SK-N-SH (cell line): ENCODE measurements around the gene CDH24. TPM values are rescaled to one million over a fixed set of nuclear protein-coding genes. Genes with fewer than 3 reads are reported as not detected.

Experiments used
- CTCF ChIA-PET: fragments of 300-600, 350-600 bp; formaldehyde crosslinking; extraction: SDS; loops from one replicate; lab custom pipeline; 2021; lab: Yijun Ruan, JAX
- POLR2A ChIA-PET: fragments of 350-600 bp; sonication (Branson Sonifier 250); formaldehyde crosslinking; extraction: SDS; loops from one replicate; lab custom pipeline; 2020; ENCODE audit warnings: antibody characterized with exemption, inconsistent platforms; lab: Yijun Ruan, JAX
- DNase-seq: peaks from one replicate; pipeline ENCODE4 v3.0.0; 2012
- H2AFZ ChIP-seq: fragments of 200-600 bp; sonication (generic); 2 replicates; pipeline ENCODE4 v1.8.1; 2016; ENCODE audit warnings: antibody characterized with exemption, mild to moderate bottlenecking, low read depth
- H3F3A ChIP-seq: fragments of 200-600 bp; sonication (generic); replicated peaks from 2 replicates; pipeline ENCODE3; 2016; ENCODE audit warnings: antibody characterized with exemption, mild to moderate bottlenecking; ENCODE audit not compliant: insufficient read depth
- H3K27ac ChIP-seq, 2 experiments: fragments of 200-500 bp in 1 of 2; fragments of 200-600 bp in 1 of 2; sonication (Bioruptor generic) in 1 of 2; sonication (generic), shearing (Covaris generic) in 1 of 2; 2 replicates each; pipeline versions ENCODE4 v1.5.1 to v1.6.1; 2014 to 2016; ENCODE audit warnings: low read depth in 2 of 2, inconsistent platforms in 1 of 2, low read length in 1 of 2, mild to moderate bottlenecking in 1 of 2, mixed read lengths in 1 of 2
- H3K27me3 ChIP-seq: fragments of 200-600 bp; sonication (generic), shearing (Covaris generic); 2 replicates; pipeline ENCODE4 v1.6.1; 2016; ENCODE audit warnings: mixed run types; ENCODE audit not compliant: insufficient read depth
- H3K36me3 ChIP-seq, 2 experiments: fragments of 200-500 bp in 1 of 2; fragments of 200-600 bp in 1 of 2; sonication (Bioruptor generic) in 1 of 2; sonication (generic) in 1 of 2; replicated peaks in 1 of 2; 2 replicates each; pipeline versions ENCODE3 to v1.5.1; 2014 to 2016; ENCODE audit warnings: low read length in 1 of 2, mild to moderate bottlenecking in 1 of 2; ENCODE audit not compliant: insufficient read depth in 2 of 2, control insufficient read depth in 1 of 2
- H3K4me1 ChIP-seq, 2 experiments: fragments of 200-500 bp in 1 of 2; fragments of 200-600 bp in 1 of 2; sonication (Bioruptor generic) in 1 of 2; sonication (generic), shearing (Covaris generic) in 1 of 2; 2 replicates each; pipeline versions ENCODE4 v1.5.1 to v1.6.1; 2014 to 2016; ENCODE audit warnings: low read depth in 1 of 2, low read length in 1 of 2, mixed run types in 1 of 2; ENCODE audit not compliant: insufficient read depth in 2 of 2, control insufficient read depth in 1 of 2
- H3K4me2 ChIP-seq: fragments of 200-600 bp; sonication (generic), shearing (Covaris generic); 2 replicates; pipeline ENCODE4 v1.6.1; 2017; ENCODE audit warnings: mixed run types
- H3K4me3 ChIP-seq, 2 experiments: fragments of 200-500 bp in 1 of 2; fragments of 200-600 bp in 1 of 2; sonication (Bioruptor generic) in 1 of 2; sonication (generic), shearing (Covaris generic) in 1 of 2; 2 replicates each; pipeline versions ENCODE4 v1.5.1 to v1.8.1; 2014 to 2016; ENCODE audit warnings: low read depth in 2 of 2, inconsistent platforms in 1 of 2, low read length in 1 of 2, mild to moderate bottlenecking in 1 of 2, mixed read lengths in 1 of 2, moderate library complexity in 1 of 2
- H3K79me2 ChIP-seq: fragments of 200-600 bp; sonication (generic); 2 replicates; pipeline ENCODE4 v1.8.1; 2017; ENCODE audit warnings: mild to moderate bottlenecking; ENCODE audit not compliant: insufficient read depth
- H3K9ac ChIP-seq: fragments of 200-600 bp; sonication (generic); 2 replicates; pipeline ENCODE4 v1.6.1; 2017; ENCODE audit warnings: mixed run types
- H3K9me2 ChIP-seq: fragments of 200-600 bp; sonication (generic); 2 replicates; pipeline ENCODE4 v1.6.1; 2017; ENCODE audit warnings: mixed run types
- H3K9me3 ChIP-seq: fragments of 200-600 bp; sonication (generic); 2 replicates; pipeline ENCODE4 v1.6.1; 2017; ENCODE audit warnings: mixed run types, mild to moderate bottlenecking, moderate library complexity
- H4K20me1 ChIP-seq: fragments of 200-600 bp; sonication (generic); 2 replicates; pipeline ENCODE4 v1.6.1; 2017; ENCODE audit warnings: mild to moderate bottlenecking, mixed run types; ENCODE audit not compliant: insufficient read depth
- ELF1 ChIP-seq: IDR thresholded peaks from 2 replicates; pipeline ENCODE4 v1.4.0; 2012
- FOSL2 ChIP-seq: IDR thresholded peaks from 2 replicates; pipeline ENCODE4 v1.4.0; 2012; ENCODE audit warnings: low read depth, mild to moderate bottlenecking, moderate library complexity, borderline replicate concordance
- JUND ChIP-seq: IDR thresholded peaks from 2 replicates; pipeline ENCODE4 v1.4.0; 2012
- MEF2A ChIP-seq: IDR thresholded peaks from 2 replicates; pipeline ENCODE4 v1.4.0; 2012; ENCODE audit warnings: low read depth, borderline replicate concordance
- MXI1 ChIP-seq: IDR thresholded peaks from 2 replicates; pipeline ENCODE4 v1.6.1; 2012; ENCODE audit warnings: mild to moderate bottlenecking, low read depth, low read length, improper control_type of control experiment
- NRF1 ChIP-seq: IDR thresholded peaks from 2 replicates; pipeline ENCODE4 v1.6.1; 2012; ENCODE audit warnings: low read depth, mild to moderate bottlenecking, low read length
- RCOR1 ChIP-seq: fragments of 150-350 bp; IDR thresholded peaks from 2 replicates; pipeline ENCODE4 v1.6.1; 2017; ENCODE audit warnings: antibody characterized with exemption, low read length
- RXRA ChIP-seq: IDR thresholded peaks from 2 replicates; pipeline ENCODE4 v1.4.0; 2012; ENCODE audit warnings: low read depth, mild to moderate bottlenecking, borderline replicate concordance
- SMC3 ChIP-seq: IDR thresholded peaks from 2 replicates; pipeline ENCODE4 v1.6.1; 2012; ENCODE audit warnings: low read depth, low read length, improper control_type of control experiment
- TAF1 ChIP-seq: IDR thresholded peaks from 2 replicates; pipeline ENCODE4 v1.6.1; 2012; ENCODE audit warnings: low read depth, mild to moderate bottlenecking, low read length, moderate library complexity, borderline replicate concordance
- YY1 ChIP-seq: IDR thresholded peaks from 2 replicates; pipeline ENCODE4 v1.4.0; 2012; ENCODE audit warnings: low read depth, mild to moderate bottlenecking
- WGBS: methylation state at CpG from one replicate; pipeline ENCODE4 v1.1.6; 2017; ENCODE audit warnings: low lambda C conversion rate; 5-methylcytosine and 5-hydroxymethylcytosine counted together
- polyA plus RNA-seq, 3 experiments: library from polyadenylated mRNA; depleted of rRNA; stranded (reverse); fragments of >200 nt; gene quantifications; 2 replicates each; pipeline ENCODE4 v1.2.3, GENCODE V29; 2012
- TF ChIP-seq, protein P1 (sequence below): fragments of 150-350 bp; IDR thresholded peaks from 2 replicates; pipeline ENCODE4 v1.6.1; 2016; ENCODE audit warnings: mild to moderate bottlenecking, low read depth, low read length
- TF ChIP-seq, protein P2 (sequence below): IDR thresholded peaks from 2 replicates; pipeline ENCODE4; 2012
- TF ChIP-seq, protein P3 (sequence below): IDR thresholded peaks from 2 replicates; pipeline ENCODE4 v1.6.1; 2012; ENCODE audit warnings: mild to moderate bottlenecking, low read depth, low read length, moderate library complexity

Gene CDH24
- polyA plus RNA-seq, 1 of the 3 experiments (the other 2 are of a cell fraction): 30.8 TPM

DNA sequence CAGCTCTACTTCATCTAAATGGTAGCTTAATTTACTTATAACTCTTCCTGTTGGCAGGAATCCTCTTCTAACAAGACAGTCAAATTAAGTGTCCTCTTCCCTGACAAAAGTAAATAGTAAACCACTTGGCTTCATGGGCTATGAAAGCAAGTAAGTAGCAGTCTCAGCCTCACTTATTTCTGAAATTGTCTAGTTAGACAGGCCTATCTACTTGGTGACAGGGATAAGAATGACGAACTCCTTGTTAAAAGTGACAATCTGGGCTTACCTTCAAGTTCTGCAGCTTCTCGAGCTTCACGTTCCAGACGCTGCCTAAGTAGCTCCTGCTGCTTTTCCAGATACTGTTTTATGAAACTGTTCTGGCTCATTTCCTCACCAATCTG lies 32.9 kb upstream of the CDH24 start:
- H4K20me1 ChIP-seq: peaks cover 27% of the 10 kb centered on the region
- H3K4me2 ChIP-seq: no peak overlapping the region
- H3K27me3 ChIP-seq: no peaks in the 10 kb centered on the region
- no peak for DNase-seq
- H3K9ac ChIP-seq: no peak overlapping the region
- 96% methylated on average over 4 of the region's 4 CpGs for WGBS
- H3K4me1 ChIP-seq: peaks cover 4 to 6% of the 10 kb centered on the region in 2 experiments; a peak in 3 of 4 replicates
- peaks cover 63 to 75% of the 10 kb centered on the region in 2 experiments for H3K36me3 ChIP-seq
- H3K9me2 ChIP-seq: no peaks in the 10 kb centered on the region
- ChIA-PET CTCF (interaction anchor here (0.9 to 7.5 kb wide), 9 partner anchors 13 to 104 kb away, joined by 3 to 73 read pairs (median 4); partner anchors contain the start of gene CDH24), POLR2A (interaction anchor here (0.6 kb wide), 1 partner anchor 9 kb away, joined by 3 read pairs; no protein-coding TSS in a partner anchor)
- no peaks in the 10 kb centered on the region for H3K9me3 ChIP-seq
- peaks cover 11% of the 10 kb centered on the region for H3F3A ChIP-seq
- peaks cover 87% of the 10 kb centered on the region for H3K79me2 ChIP-seq
- TF ChIP-seq, protein P1, sequence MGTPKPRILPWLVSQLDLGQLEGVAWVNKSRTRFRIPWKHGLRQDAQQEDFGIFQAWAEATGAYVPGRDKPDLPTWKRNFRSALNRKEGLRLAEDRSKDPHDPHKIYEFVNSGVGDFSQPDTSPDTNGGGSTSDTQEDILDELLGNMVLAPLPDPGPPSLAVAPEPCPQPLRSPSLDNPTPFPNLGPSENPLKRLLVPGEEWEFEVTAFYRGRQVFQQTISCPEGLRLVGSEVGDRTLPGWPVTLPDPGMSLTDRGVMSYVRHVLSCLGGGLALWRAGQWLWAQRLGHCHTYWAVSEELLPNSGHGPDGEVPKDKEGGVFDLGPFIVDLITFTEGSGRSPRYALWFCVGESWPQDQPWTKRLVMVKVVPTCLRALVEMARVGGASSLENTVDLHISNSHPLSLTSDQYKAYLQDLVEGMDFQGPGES: no peak
- TF ChIP-seq, protein P2, sequence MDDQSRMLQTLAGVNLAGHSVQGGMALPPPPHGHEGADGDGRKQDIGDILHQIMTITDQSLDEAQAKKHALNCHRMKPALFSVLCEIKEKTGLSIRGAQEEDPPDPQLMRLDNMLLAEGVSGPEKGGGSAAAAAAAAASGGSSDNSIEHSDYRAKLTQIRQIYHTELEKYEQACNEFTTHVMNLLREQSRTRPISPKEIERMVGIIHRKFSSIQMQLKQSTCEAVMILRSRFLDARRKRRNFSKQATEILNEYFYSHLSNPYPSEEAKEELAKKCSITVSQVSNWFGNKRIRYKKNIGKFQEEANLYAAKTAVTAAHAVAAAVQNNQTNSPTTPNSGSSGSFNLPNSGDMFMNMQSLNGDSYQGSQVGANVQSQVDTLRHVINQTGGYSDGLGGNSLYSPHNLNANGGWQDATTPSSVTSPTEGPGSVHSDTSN: no peak
- TF ChIP-seq TAF1 (no peak), NRF1 (no peak), JUND (no peak), RCOR1 (no peak), RXRA (no peak), MXI1 (no peak), MEF2A (no peak), SMC3 (no peak), FOSL2 (no peak), ELF1 (no peak), YY1 (no peak)
- TF ChIP-seq, protein P3, sequence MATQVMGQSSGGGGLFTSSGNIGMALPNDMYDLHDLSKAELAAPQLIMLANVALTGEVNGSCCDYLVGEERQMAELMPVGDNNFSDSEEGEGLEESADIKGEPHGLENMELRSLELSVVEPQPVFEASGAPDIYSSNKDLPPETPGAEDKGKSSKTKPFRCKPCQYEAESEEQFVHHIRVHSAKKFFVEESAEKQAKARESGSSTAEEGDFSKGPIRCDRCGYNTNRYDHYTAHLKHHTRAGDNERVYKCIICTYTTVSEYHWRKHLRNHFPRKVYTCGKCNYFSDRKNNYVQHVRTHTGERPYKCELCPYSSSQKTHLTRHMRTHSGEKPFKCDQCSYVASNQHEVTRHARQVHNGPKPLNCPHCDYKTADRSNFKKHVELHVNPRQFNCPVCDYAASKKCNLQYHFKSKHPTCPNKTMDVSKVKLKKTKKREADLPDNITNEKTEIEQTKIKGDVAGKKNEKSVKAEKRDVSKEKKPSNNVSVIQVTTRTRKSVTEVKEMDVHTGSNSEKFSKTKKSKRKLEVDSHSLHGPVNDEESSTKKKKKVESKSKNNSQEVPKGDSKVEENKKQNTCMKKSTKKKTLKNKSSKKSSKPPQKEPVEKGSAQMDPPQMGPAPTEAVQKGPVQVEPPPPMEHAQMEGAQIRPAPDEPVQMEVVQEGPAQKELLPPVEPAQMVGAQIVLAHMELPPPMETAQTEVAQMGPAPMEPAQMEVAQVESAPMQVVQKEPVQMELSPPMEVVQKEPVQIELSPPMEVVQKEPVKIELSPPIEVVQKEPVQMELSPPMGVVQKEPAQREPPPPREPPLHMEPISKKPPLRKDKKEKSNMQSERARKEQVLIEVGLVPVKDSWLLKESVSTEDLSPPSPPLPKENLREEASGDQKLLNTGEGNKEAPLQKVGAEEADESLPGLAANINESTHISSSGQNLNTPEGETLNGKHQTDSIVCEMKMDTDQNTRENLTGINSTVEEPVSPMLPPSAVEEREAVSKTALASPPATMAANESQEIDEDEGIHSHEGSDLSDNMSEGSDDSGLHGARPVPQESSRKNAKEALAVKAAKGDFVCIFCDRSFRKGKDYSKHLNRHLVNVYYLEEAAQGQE: no peak
- TF ChIP-seq, all 33 proteins: peak for 0
- Histone ChIP-seq H3K4me3 (no peak overlapping the region), H2AFZ (no peak overlapping the region), H3K27ac (no peak overlapping the region)
